ENCODE measurements around the gene ANXA7.
A peak's percentile ranks its signal among the peaks of the same experiment; 100 is the strongest.
"Not testable (repeated sequence)": the region's sequence is repeated elsewhere in the genome, so short reads cannot be mapped to it uniquely, and the experiment has no call there.

Gene ANXA7

GRCh38 chr10:73407495-73407894, 6.4 kb downstream of the ANXA7 start:
- DNase-seq (ENCODE audit: low read depth in 2 of 2), result no peak

- no peak for DNase-seq (ENCODE audit: low read depth in 2 of 2)
Observed at GRCh38 chr10:73406846-73407245, 7.0 kb downstream of the ANXA7 start.

- no peak for DNase-seq (ENCODE audit: low read depth in 2 of 2)
Observed at GRCh38 chr10:73405556-73405955, 8.3 kb downstream of the ANXA7 start.

GRCh38 chr10:73404690-73405089, 9.2 kb downstream of the ANXA7 start:
- DNase-seq (ENCODE audit: low read depth in 2 of 2), result no peak

GRCh38 chr10:73401636-73402035, 12.2 kb downstream of the ANXA7 start:
- DNase-seq (ENCODE audit: low read depth in 2 of 2), result no peak

- DNase-seq (ENCODE audit: low read depth in 2 of 2), result no peak
Observed at GRCh38 chr10:73399063-73399462, 14.8 kb downstream of the ANXA7 start.

- no peak for DNase-seq (ENCODE audit: low read depth in 2 of 2)
Observed at GRCh38 chr10:73398024-73398423, 15.8 kb downstream of the ANXA7 start.

- not testable (repeated sequence) for DNase-seq (ENCODE audit: low read depth in 2 of 2)
Observed at GRCh38 chr10:73394325-73394724, 19.5 kb downstream of the ANXA7 start.

GRCh38 chr10:73388228-73388627, 25.6 kb downstream of the ANXA7 start:
- no peak for DNase-seq (ENCODE audit: low read depth in 2 of 2)

GRCh38 chr10:73386583-73386982, 27.3 kb downstream of the ANXA7 start:
- DNase-seq (ENCODE audit: low read depth in 2 of 2), result no peak

- DNase-seq (ENCODE audit: low read depth in 2 of 2), result no peak
Observed at GRCh38 chr10:73379064-73379748, 34.7 kb downstream of the ANXA7 start.

- DNase-seq (ENCODE audit: low read depth in 2 of 2), result no peak
Observed at GRCh38 chr10:73376679-73377078, 37.2 kb downstream of the ANXA7 start.

- no peak for DNase-seq (ENCODE audit: low read depth in 2 of 2)
Observed at GRCh38 chr10:73368238-73368637, 45.6 kb downstream of the ANXA7 start.

- no peak for DNase-seq (ENCODE audit: low read depth in 2 of 2)
Observed at GRCh38 chr10:73366381-73367298, 47.2 kb downstream of the ANXA7 start.

GRCh38 chr10:73364964-73365363, 48.9 kb downstream of the ANXA7 start:
- DNase-seq (ENCODE audit: low read depth in 2 of 2), result no peak

- DNase-seq (ENCODE audit: low read depth in 2 of 2), result no peak
Observed at GRCh38 chr10:73359492-73359891, 54.4 kb downstream of the ANXA7 start.

- peak; percentile 70 to 85 for DNase-seq (ENCODE audit: low read depth in 2 of 2)
Observed at GRCh38 chr10:73358331-73359279, 55.3 kb downstream of the ANXA7 start, which contains the start of gene CFAP70. Gene CFAP70 (minus strand): TSS chr10:73358864. CDS start chr10:73354796, 4,068 bp downstream.

GRCh38 chr10:73357821-73358220, 56.0 kb downstream of the ANXA7 start:
- no peak for DNase-seq (ENCODE audit: low read depth in 2 of 2)

GRCh38 chr10:73357166-73357565, 56.7 kb downstream of the ANXA7 start:
- DNase-seq (ENCODE audit: low read depth in 2 of 2), result no peak

- DNase-seq (ENCODE audit: low read depth in 2 of 2), result no peak
Observed at GRCh38 chr10:73344269-73344668, 69.6 kb downstream of the ANXA7 start.

- DNase-seq (ENCODE audit: low read depth in 2 of 2), result no peak
Observed at GRCh38 chr10:73340121-73340520, 73.7 kb downstream of the ANXA7 start.

GRCh38 chr10:73339436-73339835, 74.4 kb downstream of the ANXA7 start:
- DNase-seq (ENCODE audit: low read depth in 2 of 2), result no peak

All from stimulated activated CD4-positive, alpha-beta T cell treated with anti-CD3 and anti-CD28 coated beads, Interleukin-1b, Interleukin-23, amount 100 ng/mL, for 1 hour (primary cell).